GM19193 (cell line): ENCODE results near the gene INSM2.

Source experiments
- POLR2A ChIP-seq: IDR thresholded peaks from 4 replicates; pipeline ENCODE4 v1.6.1; 2011; ENCODE audit not compliant: insufficient read depth, insufficient read length; ENCODE audit errors: extremely low read depth

The INSM2 gene, protein sequence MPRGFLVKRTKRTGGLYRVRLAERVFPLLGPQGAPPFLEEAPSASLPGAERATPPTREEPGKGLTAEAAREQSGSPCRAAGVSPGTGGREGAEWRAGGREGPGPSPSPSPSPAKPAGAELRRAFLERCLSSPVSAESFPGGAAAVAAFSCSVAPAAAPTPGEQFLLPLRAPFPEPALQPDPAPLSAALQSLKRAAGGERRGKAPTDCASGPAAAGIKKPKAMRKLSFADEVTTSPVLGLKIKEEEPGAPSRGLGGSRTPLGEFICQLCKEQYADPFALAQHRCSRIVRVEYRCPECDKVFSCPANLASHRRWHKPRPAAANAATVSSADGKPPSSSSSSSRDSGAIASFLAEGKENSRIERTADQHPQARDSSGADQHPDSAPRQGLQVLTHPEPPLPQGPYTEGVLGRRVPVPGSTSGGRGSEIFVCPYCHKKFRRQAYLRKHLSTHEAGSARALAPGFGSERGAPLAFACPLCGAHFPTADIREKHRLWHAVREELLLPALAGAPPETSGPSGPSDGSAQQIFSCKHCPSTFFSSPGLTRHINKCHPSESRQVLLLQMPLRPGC

DNA sequence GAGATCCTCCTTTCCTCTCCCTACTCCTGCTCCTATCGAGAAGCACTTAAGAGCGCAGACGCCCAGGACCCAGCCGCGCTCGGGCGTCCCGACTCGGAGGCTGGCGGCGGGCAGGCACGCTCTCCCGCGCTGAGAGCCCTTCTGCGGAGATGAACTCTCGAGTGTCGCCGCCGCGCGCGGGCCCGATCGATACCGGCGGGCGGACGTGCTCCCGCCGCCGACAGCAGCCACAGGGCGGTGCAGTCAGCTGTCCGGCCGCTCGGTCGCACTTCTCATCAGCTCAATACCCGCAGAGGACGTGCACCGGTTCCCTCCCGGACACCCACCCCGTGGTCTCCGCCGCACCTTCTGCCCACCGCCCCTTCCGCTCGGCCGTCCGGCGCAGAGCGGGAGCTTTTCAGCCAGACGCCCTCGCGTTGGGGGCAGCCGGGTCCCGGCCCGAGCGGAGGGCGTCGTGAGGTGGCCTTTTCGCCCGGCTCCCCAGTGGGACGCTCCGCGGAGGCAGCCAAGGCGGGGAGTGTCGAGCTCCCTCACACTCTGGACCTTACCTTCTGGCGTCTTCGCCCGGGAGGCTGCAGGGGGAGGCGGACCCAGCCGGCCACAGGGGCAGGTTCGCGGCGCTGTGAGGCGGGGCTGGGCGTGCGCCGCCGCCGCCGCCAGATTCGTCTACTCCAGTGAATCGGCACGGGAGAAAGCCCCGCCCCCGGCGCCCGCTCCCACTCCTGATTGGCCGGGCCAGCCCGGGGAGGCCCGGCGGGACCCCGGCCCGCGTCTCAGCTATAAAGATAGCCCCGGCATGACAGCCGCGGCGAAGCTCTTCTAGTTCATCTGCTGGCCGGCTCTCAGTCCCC is at the start of gene INSM2:
Gene INSM2, plus strand, starts transcription at position 808 of the 851 bp plus-strand sequence. CDS start 89 bp downstream, outside the sequence.
- no peak for TF ChIP-seq POLR2A

GRCh38 chr14:35492569-35493014 is 41.4 kb upstream of the INSM2 start:
- no peak for TF ChIP-seq POLR2A

GRCh38 chr14:35495278-35495677 is 38.7 kb upstream of the INSM2 start:
- no peak for TF ChIP-seq POLR2A

DNA sequence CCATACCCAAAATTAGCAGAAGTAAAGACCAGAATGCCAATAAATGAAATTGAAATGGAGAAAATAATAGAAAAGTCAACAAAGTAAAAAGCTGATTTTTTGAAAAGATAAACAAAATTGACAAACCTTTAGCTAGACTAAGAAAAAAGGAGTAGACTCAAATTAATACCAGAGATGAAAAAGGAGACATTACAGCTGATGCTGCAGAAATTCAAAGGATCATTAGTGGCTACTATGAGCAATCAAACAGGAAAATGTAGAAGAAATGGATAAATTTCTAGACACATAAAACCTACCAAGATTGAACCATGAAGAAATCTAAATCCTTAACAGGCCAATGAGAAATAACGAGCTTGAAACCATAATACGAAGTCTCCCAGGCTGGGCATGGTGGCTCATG is 34.8 kb upstream of the INSM2 start:
- no peak for TF ChIP-seq POLR2A

- no peak for TF ChIP-seq POLR2A
Measured at GRCh38 chr14:35503646-35504045, 30.3 kb upstream of the INSM2 start.

- no peak for TF ChIP-seq POLR2A
Measured at GRCh38 chr14:35504260-35504659, 29.7 kb upstream of the INSM2 start.

DNA sequence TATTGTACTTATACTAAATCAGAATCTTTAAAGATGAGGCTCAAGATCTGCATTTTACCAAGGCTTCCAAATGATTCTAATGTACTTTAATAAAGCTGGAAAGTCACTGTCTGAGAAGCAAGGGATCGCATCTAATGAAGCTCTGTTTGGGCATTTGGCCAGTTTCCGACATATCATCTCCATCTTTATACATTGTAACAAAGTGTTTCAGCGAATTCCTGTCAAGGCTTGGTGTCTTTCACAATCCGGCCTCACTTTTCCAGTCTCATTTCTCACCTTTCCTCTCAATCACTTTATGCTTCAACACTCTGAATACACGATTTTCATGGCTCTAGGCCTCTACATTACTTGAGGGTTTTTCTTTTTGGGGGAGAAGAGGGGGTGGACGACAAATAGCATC is 27.5 kb upstream of the INSM2 start:
- TF ChIP-seq POLR2A = no peak

DNA sequence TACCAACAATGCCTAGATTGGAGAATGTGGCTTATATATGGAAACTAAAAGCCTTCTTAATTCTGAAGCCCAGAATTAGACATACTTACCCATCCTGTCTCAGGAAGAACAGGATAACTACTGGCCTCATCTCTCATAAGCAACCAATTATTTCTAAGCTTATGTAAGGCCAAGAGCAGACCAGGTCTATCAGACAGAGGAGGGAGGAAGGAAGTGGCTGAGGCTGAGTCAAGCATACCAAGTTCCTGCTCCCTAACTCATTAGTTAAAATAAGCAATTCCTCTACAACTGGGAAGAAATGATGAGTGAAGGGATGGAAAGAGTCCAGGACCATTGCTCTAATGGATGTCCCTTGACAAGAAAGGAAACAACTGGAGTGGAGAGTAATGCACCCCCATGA is 27.0 kb upstream of the INSM2 start:
- TF ChIP-seq POLR2A = no peak

- TF ChIP-seq POLR2A = no peak
Measured at GRCh38 chr14:35509846-35510245, 24.1 kb upstream of the INSM2 start.

- no peak for TF ChIP-seq POLR2A
Measured at GRCh38 chr14:35512765-35513164, 21.2 kb upstream of the INSM2 start.

GRCh38 chr14:35515916-35516315 is 18.0 kb upstream of the INSM2 start:
- TF ChIP-seq POLR2A = no peak

DNA sequence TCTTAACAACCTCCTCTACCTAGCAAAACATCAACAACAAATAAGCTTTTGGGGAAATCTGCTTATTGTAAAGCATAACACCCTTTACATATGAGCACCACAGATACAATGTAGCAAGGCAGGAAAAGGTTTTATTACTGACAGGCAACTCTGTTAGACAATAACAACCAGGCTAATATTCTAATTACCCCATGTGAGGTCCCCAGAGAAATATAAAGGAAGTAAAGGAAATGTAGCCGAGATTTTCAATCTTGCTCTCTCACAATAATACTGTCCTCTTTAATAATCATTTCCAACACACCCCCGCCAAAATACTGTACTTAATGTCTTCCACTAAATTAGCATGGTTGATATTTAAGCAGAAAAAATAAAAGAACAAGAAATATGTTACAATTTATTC is 14.0 kb upstream of the INSM2 start:
- TF ChIP-seq POLR2A = no peak

DNA sequence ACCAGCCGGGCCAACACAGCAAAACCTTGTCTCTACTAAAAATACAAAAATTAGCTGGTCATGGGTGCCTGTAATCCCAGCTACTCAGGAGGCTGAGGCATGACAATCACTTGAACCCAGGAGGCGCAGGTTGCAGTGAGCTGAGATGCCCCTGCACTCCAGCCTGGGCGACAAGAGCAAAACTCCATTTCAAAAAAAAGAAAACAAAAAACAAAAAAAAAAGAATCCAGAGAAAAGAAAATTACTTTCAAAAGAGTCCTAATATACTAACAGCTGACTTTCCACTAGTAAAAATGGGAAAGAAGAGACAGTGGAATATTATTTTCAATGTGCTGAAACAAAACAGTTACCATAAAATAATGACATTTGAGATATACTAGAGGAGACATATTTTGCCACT is 8.3 kb upstream of the INSM2 start:
- TF ChIP-seq POLR2A = no peak

DNA sequence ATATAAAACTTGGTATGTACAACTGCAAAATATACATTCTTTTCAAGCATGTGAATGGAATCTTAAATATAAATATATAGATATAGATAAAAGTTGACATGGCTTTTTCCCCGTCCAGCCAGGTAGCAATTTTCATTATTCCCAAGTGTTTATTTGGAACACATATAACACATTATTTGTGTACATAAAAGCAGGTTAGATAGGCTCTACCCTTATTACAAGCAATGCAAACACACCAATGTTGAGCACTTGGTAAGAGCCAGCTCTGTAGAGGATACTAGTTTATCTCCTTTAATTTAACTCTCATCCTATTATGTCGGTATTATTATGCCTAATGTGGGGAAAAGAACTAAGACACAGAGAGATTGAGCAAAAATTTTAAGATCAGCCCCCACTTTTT is 7.0 kb upstream of the INSM2 start:
- no peak for TF ChIP-seq POLR2A

DNA sequence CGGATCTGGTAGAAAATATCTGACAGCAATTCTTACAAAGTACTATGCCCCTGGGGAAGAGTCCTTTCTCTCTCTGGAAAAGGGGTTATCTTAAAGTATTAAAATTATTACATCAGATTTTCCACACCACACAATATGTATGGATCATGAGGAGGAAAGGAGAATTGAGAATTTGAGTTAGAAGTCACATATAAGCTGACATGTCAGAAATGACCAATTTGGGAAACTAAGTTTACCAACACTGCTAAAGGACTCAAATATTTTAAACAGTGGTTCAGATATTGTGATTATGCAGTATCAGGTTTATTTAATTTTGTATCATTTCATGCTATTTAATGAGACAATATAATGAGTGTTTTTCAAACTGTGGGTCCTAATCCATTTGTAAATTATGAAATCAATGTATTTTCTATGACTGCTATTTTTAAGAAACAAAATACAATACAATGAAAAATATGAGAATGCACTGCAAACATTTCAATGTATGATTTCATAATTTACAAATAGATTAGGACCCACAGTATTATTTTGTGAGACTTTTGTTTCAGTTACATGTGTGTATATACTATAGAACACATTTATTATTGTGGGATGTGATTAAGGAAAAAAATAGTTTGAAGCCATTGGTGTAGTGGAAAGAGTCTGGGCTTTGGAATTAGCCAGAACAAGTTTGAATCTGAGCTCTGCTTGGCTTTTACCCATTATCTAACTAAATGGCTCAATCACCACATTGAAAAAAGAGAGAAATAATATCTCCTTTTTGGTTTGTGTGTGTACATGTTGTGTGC is 1.8 kb upstream of the INSM2 start:
- no peak for TF ChIP-seq POLR2A
